CD4-positive, alpha-beta T cell treated with Interferon gamma for 1 hour (primary cell): ENCODE data around the gene RNF212B.

Source experiments
- DNase-seq: peaks from one replicate; pipeline ENCODE4 v3.0.0-alpha.2; 2020

Gene RNF212B

GRCh38 chr14:23297611-23298277, 60.0 kb downstream of the RNF212B start:
- no peak for DNase-seq

- peak; percentile 23 for DNase-seq
Measured at GRCh38 chr14:23299211-23299957, 61.6 kb downstream of the RNF212B start.

- DNase-seq, result no peak
Measured at GRCh38 chr14:23299986-23300686, 62.4 kb downstream of the RNF212B start.

GRCh38 chr14:23300687-23301223, 63.0 kb downstream of the RNF212B start:
- no peak for DNase-seq

- DNase-seq, result peak; percentile 98
Measured at GRCh38 chr14:23301288-23301968, 63.7 kb downstream of the RNF212B start.

- no peak for DNase-seq
Measured at GRCh38 chr14:23301969-23302289, 64.2 kb downstream of the RNF212B start.

- DNase-seq, result peak; percentile 87
Measured at GRCh38 chr14:23302290-23303225, 64.8 kb downstream of the RNF212B start, which contains the start of gene PPP1R3E. Gene PPP1R3E (minus strand): TSS chr14:23302859. CDS start chr14:23302576, 283 bp downstream.

- DNase-seq, result peak; percentile 35
Measured at GRCh38 chr14:23306412-23307145, 68.8 kb downstream of the RNF212B start, which contains the start of gene BCL2L2. Gene BCL2L2 (plus strand): TSS chr14:23306833. CDS start chr14:23307768, 935 bp downstream.

GRCh38 chr14:23307146-23307530, 69.4 kb downstream of the RNF212B start:
- DNase-seq, result no peak

- no peak for DNase-seq
Measured at GRCh38 chr14:23307687-23308644, 70.2 kb downstream of the RNF212B start.

- no peak for DNase-seq
Measured at GRCh38 chr14:23308721-23309445, 71.1 kb downstream of the RNF212B start.

GRCh38 chr14:23310546-23310945, 72.8 kb downstream of the RNF212B start:
- no peak for DNase-seq

- DNase-seq, result no peak
Measured at GRCh38 chr14:23316300-23316699, 78.6 kb downstream of the RNF212B start.

- no peak for DNase-seq
Measured at GRCh38 chr14:23319746-23320583, 82.2 kb downstream of the RNF212B start.

GRCh38 chr14:23320584-23321571, 83.1 kb downstream of the RNF212B start, which contains the start of gene PABPN1:
Gene PABPN1 (plus strand): TSS chr14:23321457. CDS start chr14:23321470, 13 bp downstream.
- DNase-seq, result peak; percentile 100
